HG03575 (cell line): Measurements from ENCODE around the gene HHLA2.

Source experiments
- ATAC-seq: cut with Tn5 transposase; IDR thresholded peaks from one replicate; pipeline ENCODE4 v1.9.1; 2021; ENCODE audit not compliant: unreplicated experiment, insufficient number of reproducible peaks, low FRiP score; ENCODE audit errors: extremely low read depth

The HHLA2 gene

GRCh38 chr3:108381529-108382140 lies 85.3 kb downstream of the HHLA2 start:
- ATAC-seq = no peak

GRCh38 chr3:108383306-108383705 lies 87.0 kb downstream of the HHLA2 start:
- ATAC-seq = no peak

- no peak for ATAC-seq
Measured at GRCh38 chr3:108387063-108387462, 90.7 kb downstream of the HHLA2 start.

DNA sequence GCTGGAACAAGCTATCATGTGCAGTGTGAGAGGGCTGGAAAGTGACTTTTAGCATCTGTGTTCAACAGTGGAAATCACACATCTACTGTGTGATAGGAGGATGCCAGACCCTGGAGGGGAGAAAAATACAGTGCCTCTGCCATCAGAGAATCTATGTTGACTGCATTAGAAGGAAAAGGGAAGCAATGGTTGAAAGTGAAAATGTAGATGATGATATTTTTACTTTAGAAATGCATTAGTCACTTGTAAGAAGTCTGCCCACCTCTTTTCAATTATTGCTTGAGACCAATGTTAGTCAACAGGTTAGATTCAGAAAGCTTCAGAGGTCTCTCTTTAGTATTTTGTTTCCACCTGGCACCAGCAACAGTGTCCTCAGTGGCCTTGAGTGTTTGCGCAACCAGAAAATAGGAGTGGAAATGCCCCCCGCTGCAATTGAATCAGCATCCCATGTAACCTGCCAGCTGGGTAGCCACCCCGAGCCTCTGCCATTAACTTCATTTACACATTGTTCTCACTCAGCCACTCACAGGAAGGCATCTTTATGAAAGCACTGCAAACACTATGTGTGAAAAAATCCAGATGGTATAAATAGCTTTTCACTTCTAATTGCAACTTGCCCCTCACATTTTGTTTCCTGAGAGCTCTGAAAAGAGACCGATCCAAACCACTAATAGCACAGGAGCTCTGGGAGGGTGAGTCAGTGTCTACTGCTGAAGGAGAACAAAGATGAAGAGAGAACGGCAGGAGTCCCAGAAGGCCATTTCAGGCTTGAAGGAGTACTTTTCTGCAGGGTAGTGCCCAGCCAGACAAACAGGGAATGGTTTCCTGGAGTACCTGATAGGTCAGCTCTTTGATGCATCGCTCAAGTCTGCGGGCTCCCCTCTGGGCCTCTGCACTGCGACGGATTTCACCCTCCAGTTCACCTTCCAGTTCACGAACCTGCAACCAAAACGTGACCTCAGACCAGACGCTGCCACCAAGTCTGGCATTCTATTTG lies 92.1 kb downstream of the HHLA2 start:
- peak; percentile 57 for ATAC-seq

GRCh38 chr3:108389372-108389771 lies 93.0 kb downstream of the HHLA2 start:
- no peak for ATAC-seq

DNA sequence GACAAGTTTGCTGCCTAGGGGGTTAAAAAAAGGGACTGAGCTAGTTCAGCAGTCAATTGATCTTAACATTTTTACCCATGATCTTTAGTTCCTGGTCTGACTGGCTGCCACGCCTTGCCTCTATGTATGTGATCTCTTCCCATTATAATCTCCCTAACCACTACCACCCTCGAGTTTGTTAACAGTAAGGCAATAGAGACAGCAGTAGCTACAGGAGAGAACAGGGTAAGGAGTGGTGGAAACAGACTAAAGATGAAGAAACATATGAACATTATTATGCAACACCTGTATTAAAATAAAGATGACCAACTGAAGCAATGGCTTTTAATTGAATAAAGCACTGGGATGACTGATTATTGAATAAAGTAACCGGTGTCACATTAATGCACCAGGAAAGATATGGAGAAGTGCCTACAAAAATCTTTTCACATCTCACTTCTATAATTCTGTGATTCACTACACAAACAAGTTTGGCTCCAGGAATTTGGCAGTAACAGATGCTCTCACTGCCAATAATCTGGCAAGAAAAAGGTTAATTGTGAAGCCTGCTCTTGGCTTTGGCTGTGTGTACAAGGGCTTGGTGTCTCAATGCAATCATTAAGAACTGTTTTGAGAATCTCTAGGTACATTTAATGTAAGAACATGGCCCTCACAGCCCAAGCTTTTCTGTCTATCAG lies 95.7 kb downstream of the HHLA2 start:
- ATAC-seq = no peak

DNA sequence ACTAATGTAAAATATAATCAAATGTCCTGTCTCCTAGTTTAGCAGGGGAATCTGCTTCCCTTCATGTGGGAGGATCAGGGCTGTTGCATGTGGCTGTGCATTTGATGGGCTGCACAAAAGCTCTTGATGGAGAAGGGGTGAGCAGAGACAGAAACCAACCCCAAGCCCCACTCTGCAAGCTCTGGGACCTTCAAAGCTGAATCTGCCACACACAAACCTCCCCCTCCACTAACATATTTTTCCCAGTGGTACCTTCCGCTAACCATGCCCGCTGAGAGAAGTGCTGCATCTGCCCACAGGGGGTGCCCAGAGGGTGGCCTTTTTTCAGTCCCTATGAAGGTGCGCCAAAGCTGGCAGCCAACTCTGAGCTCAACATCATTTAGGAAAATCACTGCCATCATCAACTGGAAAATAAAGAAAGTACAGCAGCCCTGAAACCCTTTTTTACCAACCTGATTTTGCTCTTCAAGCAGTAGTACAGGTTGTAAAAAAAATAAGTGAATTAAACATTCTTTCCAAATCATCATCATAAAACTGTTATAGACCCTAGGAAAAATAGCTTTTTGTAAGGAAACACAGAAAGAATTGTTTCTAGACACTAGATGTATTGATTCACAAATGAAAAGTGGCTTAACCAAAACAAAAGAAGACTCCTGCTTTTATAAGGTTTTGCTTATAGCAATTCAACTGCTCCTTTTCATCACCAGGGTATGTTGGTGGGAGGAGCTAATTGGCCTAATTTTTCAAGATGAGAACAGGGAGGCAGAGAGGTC lies 97.0 kb downstream of the HHLA2 start:
- no peak for ATAC-seq

GRCh38 chr3:108394016-108394415 lies 97.7 kb downstream of the HHLA2 start:
- ATAC-seq = no peak

GRCh38 chr3:108394563-108394962 lies 98.2 kb downstream of the HHLA2 start:
- ATAC-seq = no peak

GRCh38 chr3:108396336-108396735 lies 100.0 kb downstream of the HHLA2 start:
- no peak for ATAC-seq

DNA sequence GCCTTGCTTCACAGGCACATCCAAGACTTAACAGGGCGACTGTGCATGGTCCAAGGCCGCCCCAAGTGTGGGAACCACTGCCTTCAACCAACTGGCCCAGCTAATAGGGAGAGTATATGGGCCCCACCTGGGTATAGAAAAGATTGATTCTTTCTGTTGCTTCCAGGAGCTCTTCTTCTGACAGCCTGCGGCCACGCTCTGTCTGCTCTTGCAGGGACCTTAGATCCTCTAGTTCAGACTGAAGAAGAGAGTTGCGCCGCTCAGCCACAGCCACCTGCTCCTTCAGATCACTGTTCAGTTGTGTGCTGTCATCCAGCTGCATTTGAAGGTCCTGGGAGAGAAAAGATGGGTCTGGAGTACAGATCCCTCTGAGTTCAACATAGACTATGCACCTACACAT lies 102.2 kb downstream of the HHLA2 start:
- ATAC-seq = no peak

DNA sequence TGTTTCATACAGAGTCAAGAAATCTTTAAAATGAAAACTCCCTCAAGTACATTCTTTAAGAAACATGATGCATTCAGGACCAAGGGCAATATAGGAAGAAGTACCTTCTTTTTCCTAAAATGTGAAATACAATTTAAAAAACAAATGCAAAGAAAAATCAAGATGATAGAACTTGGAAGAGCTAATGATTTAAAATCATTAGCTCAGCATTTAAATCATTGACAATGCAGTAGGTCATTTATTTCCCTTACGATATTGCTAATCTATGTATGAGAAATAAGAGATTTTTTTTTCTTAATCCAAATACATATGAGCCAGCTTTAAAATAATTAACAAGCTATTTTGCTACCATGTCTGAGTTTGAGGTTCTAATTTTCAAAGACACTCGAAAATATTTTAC lies 105.5 kb downstream of the HHLA2 start:
- ATAC-seq = no peak

DNA sequence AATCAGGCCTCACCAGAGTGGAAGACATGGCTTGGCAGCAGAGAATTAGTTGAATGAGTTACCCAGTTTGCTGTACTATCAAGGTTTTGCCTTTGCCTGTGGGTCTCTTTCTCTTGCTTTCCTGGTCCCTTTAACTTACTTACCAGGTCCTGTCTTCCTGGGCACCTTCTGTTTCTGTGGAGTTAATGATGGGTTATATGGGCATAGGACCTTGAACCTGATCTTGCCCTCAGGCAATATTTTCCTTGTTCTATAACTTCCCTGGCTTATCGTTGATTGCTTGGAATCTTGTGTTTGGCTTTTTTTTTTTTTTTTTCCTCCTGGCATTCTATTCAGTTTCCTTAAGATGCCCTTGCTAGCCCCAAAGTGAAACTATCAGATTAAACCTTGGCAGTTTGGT lies 106.8 kb downstream of the HHLA2 start:
- ATAC-seq = no peak

- ATAC-seq = no peak
Measured at GRCh38 chr3:108403686-108404345, 107.5 kb downstream of the HHLA2 start.

DNA sequence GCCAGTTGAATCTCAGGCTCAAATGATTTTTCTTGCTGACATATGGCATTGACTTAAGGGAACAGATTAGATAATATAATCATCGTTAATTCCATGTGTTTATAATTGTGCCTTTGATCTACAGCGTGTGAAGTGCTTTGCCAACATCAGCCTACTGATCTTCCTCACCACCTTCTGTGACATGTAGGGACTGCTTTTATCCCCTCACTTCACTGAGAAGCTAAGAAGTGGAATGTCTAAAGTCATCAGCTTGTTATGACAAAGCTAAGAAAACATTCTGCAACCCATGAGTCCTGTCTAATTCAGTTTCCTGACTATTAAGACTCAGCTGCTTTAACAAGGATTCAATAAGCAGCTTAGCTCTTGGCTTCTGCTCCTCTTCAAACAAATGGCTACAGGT lies 108.0 kb downstream of the HHLA2 start:
- no peak for ATAC-seq

DNA sequence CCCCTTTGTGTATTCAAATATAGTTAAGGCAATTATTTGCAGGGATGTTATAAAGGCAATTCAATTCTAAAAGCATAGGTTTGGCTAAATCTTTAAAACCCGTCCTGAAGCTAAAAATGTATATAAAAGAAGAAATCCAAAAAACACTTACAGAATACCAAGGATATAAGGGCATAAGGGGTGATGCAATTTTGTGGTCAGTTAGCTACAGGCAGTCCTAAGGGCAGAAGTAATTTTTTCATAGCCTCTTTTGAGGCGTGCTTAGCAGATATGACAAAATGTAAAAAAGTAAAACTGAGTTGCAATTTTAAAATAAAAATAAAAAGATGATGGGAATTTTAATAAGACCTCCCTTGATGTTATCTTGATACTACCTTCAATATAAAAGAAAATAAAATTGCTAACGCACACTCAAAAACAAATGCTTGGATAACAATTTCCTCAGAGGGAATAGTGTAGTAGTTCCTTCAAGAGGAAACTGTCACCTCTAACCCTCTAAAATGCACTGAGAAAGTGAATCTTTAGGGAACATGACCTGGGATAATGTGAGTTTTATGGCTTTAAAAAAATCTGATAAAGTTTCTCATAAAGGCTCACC lies 109.8 kb downstream of the HHLA2 start:
- no peak for ATAC-seq

DNA sequence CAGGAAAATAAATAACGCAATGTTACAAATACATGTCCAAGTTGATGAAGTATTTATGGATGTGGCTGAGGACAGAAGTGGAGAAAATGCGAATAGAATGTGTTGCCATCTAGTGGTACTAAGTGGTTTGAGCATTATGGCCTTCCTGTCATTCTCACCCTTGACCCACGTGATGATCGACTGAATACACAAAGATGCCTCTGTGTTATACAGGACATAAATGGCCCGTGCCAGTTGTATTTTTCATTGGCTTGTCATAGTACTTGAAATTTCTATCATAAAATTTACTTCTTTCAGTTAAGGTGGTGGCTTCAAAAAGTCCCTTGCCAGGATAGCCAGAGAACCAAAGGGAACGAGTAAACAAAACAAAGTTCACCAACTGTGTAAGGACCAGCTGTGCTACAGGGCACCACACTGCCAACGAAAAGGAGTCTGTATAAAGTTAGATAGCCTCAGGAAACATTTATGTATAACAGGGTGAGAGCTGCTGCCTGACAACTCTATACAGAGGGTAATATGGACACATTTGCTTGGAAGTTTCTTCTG lies 110.4 kb downstream of the HHLA2 start:
- ATAC-seq = peak; percentile 97

GRCh38 chr3:108407886-108408285 lies 111.5 kb downstream of the HHLA2 start:
- ATAC-seq = no peak
